DMS53 (cell line): ENCODE results near the gene FAM135A.
"Not testable (repeated sequence)": the region's sequence is repeated elsewhere in the genome, so short reads cannot be mapped to it uniquely, and the experiment has no call there.

Experiments used
- DNase-seq: peaks from one replicate; lab custom pipeline; 2025; lab: John Stamatoyannopoulos, UW

Gene FAM135A

DNA sequence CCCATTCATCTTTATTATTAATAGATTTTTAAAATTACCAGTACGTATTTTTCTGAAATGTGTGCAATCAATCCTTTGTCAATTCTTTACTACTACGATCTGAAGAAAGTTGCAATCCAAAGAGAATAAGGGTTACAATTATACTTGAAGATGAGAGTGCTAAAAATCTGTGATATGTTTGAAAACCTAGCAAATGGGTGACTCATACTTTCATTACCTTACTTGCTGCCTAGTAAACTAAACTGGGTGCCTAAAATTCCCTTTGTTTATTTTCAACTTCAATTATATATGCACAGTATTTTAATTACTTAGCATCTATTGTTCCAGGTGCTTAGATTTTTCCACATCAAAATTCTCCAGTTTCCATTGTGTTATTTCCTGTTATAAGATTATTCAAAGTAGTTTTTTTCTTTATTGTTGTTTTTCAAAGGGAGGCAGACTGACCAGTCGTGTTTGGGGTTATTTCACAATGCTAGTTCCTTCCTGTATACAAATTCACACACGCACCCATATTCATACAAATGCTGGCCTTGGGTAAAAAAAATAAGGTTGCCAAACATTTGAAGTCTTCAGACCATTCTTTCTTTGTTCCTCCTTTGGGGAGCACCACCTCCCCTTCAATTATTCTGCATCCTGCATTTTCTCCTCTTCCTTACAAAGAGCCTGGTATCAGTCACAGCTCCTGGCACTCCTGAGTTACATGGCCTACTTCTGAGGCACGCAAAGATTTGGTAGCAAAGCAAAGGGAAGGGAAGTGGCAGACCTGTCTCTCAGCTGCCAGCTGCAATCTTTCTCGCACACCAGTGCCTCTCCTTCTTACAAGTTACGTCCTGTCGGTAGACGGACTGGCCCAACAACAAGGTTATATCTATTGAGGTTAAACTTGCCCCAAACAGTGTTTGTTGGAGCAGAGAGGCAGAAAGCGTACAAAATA lies 16.2 kb upstream of the FAM135A start:
- peak; percentile 64 for DNase-seq

DNA sequence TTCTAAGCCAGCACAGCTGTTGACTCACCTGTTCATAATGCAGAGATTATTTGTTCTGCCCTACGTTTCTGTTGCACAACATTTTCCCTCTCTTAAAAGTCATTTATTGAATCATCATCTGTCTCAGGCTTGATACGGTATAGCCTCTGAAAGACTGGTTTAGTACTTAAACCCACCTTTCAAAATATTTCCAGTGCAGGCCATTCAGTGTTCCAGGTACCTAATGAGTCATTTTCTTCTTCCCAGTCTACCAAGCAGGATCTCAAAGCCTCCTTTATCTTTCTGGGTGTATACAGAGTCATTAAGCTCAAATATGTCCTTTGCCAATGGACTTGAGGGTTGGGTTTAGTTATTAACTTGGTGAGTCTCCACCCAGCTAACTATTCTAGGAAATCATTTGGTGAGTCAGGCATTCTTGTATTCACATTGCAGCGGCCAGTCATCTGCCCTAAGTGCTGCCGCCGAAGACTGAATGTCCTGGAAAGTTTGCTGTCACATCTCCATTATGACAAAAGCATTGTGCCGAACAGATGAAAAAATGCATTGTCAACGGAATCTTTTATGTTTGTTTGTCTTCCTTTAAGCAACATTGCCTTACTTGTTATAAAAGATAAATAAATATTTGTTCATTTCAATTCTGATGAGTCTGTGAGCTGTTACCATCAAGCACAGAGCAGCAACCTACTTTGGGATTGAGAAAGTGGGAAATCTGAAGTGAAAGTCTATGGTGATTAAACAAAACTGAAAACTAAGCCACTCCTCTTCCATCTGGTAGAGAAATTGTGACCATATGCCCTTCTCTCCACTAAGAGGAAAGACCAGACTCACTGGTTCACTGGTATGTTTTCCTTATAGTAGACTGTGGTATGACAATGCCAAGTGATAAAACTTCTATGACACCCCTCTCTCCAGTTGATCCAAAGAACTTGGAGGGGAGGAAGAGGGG lies 14.3 kb upstream of the FAM135A start:
- DNase-seq = peak; percentile 92

DNA sequence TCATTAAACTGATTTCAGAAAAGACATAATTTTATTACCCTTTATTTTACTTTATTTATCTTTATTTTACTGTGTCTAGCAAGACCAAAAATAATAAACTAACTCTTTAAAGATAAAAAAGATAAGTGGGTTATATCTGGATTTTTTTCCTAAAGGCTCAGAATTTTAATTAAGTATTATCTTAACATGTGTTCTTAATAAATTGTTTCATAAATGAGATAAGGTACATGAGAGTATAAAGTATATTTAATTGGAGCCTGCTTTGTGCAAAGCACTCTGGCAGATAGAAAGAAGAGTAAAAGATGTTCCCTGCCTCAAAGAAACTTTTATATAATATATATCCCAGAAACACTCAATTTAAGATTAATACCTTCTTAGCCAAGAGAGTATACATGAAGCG lies 8.7 kb upstream of the FAM135A start:
- no peak for DNase-seq

DNA sequence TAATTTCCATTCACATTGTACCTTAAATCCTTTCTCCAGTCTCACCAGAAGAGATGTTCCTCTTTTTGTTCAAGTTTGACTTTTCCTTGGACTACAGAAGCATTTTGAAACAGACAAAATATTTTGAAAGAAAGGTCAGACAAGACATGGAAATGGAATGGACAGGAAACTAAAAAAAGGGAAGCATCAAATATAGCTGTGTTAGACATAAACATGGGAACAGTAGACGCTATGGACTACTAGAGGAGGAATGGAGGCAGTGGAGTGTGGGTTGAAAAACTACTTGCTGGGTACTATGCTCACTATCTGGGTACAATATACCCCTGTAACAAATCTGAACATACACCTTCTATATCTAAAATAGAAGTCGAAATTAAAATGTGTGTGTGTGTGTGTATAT lies 4.1 kb upstream of the FAM135A start:
- DNase-seq = no peak

DNA sequence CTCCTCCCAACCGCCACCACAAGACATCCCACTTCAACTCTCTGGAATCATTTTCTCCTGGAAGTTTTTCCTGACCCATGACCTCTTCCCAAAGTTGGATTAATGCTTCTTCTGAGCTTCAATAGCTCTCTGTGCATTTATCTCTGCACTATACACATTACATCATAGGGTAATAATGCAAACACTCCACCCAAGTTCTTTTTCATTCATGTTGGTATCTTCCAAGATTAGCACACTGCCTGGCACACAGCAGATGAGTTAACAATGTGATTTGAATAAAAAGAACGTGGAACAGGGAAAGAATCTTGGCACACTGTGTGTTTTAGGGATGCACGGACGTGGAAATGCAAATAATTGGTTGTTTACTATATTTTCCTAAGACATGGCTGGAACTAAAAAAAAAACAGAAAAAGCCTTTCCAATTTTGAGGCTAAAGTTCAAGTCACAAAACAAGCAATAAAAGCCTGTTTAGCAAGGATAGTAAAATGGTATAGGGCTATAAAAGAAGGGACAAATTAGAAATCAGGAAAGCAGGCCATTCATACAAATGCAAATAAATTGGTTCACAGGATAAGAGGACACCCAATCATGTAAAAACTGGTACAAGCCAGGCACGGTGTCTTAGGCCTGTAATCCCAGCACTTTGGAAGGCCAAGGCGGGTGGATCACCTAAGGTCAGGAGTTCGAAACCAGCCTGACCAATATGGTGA lies 1.6 kb upstream of the FAM135A start:
- DNase-seq = peak; percentile 13

DNA sequence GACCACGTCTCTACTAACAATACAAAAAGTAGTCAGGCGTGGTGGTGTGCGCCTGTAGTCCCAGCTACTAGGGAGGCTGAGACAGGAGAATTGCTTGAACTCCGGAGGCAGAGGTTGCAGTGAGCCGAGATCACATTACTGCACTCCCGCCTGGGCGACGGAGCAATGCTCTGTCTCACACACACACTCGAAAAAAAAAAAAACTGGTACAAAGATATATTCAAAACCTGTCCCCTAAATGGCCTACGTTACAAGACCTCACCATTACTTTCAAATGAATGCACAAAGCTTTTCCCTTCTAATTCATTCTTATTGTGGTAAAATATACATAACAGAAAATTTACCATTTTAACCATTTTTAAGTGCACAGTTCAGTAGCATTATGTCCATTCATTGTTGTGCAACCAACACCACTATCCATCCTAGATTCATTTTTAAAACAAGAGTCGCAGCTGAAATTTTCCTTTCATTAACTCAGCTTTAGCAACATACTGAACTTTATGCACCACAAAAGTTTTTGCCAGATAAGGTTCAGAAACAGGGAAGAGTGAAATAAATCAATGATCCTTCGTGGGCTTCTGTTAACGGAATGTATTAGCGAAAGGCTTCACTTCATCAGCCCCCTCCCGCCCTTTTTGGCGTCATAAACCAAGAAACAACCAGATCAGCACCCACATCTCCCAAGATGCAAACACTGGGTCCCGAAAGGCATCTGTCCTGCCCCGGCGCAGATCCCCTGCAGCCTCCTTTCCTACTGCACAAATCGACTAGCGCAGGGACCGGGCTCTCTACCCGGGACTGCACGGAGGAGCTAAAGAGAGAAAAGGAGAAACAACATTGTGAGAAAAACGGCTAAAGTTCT lies 825 bp upstream of the FAM135A start:
- peak; percentile 22 for DNase-seq

DNA sequence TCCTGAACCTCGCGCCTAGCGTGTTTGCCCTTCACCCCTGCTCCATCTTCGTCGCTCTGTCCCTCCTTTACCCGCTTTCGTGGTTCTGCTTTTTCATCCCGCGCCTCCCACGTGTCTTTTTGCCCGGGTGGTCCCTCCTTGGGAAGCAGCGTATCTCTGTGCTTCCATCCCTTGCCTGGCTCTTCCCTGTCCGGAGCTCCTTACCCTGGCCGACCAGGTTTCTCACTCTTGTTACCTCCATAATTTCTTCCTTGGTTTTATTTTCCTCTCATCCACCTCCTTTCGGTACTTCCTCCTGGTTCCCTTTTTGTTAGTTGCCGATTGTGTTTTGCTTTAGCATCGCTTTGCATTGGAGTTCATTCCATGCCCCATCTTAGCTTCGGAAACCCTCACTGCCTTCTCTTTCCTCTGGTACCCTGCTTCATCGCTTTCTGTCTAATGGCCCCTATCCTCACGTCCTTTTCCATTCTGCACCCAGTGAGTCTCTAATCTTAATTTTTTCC lies 735 bp downstream of the FAM135A start:
- DNase-seq = peak; percentile 68

DNA sequence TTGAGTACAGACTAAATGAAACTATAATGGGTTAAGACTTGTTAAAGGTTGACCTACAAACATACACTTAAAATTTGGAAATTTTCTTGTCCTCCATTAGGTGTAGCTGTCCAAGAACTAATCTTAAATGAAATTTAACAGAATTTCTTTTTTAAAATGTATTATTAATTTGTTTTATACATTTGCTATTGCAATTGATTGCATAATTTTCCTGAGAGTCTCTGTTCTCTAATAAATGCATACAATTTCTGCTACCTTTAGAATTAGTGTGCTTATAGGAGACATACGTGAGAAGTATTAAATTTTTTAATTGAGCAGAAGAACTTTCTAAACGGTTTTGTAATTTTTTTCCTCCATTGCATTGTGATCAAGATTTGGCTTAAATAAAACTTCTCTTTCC lies 1.5 kb downstream of the FAM135A start:
- DNase-seq = no peak

DNA sequence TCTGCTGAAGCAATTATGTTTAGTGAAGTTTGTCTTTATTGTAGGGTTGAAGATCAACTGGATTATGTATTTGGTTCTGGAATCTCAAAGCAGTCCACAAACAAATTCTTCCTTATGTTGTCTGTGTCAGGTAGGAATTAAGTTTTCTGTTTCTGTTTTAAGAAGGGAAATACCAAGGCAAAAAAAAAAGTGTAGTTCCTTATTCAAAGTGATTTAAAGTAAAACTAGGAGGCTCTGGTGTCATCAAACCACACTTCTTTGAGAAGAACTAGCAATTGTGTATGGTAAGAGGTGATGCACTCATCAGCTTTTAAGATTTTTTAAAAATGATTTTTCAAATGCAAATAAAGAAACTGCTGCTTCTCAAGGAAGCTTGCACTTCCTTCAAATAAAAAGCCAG lies 1.9 kb downstream of the FAM135A start:
- no peak for DNase-seq

DNA sequence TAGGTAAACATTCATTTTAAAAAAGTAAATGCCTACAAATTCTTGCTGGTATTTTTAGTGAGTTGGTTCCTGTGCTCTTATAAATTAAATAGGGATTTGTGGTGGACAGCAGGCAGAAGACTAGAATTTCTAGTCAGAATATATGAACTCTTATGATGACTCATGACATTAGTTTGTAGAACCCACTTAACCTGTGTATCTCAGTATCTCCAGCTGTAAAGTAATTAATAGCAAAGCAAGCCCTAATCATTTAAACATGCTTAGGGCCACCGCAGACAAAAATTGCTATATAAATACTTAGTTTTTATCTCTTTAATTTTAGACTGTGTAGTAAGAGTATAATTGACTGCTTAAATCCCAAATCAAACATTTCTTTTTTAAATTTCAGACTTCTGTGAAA lies 2.4 kb downstream of the FAM135A start:
- DNase-seq = peak; percentile 34

DNA sequence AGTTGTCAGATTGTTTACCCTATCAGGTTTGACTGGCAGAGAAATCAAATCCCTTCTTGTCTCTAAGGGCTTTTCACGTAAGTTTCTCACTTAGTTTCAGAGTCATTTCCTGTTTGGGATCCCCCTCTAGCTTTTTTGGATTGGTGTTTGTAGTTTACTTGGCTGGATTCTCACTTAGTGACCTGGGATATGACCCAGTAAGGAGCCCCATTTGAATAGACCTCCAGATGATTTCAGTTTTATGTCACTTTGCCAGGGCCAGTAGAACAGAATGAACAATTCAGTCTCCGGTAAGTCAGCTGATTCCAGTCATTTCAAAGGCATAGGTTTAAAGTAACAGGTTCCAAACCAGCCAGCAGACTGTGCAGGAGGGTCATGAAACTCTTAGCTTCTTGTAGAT lies 8.2 kb downstream of the FAM135A start:
- DNase-seq = no peak

DNA sequence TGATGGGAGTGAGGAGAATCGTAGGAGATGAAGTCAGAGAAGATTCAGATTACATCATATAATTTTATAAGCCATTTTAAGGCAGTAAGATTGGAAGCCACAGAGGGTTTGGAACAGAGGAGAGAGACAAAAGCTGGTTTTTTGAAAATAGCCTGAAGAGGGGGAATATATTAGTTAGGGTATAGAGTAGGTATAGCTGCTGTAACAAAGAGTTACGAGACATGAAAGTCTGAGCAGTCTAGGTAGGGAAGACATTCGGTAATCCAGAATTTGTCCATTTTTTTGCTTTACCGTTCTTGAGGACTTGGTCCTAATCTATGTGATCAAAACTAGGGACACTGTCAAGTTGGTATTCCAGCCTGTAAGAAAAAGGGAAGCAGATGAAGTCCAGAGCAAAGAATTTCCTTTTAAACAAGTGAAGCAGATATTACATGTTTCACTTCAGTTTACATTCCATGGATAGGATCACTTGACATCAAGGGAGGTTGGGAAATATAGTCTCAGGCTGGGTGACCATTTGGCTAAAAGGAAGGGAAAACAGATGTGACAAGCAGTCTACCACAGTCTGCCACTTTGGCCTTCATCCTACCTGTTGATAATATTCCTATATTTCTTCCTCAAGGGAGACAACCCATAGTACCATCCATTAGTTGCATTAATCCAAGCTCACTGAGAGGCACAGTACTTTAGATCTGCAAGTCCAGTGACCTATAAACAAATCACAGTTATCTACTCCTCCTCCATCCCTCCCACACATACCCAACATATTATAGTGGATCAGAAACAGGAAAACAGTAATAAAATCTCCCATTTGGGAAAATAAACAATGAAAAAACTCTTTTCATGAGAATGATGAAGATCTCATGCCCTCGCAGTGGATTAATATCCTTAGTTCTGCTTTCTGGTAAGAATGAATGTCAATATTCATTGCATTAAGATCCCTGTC lies 10.2 kb downstream of the FAM135A start:
- DNase-seq = no peak

DNA sequence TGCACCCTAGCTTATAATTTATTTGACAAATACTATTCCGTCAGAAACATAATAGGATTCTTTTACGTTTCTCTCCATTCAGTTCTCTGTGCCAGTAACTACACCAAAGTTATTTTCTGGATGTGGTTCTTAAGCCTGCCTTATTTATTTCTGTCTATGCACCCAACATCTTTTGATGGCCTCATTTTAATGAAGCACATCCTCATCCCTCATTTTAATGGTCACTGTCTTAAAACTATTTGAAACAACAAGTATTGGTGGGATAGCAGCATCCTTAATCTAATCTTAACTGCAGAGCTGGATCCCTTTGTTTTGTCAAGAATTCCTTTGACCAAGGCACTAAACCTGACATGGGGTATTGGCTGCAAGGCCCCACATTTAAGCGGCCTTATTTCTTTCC lies 11.0 kb downstream of the FAM135A start:
- DNase-seq = no peak

DNA sequence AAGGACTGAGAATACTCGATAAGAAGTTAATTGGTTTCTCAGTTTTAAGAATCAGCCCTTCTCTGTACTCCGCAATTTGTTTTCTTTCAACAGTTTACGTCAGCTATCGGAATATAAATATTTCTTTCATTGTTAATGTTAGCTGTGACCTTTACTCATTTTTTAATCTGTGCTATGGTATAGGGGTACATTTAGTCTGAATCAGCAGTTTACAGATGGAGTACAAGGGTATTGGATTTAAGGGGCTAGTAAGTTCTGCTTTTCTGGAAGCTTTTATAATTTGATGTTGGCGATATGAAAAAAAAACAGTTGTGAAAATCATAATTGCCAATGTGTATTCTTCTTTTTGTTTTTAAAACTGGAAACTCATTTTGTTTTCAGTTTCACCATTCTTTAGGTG lies 23.0 kb downstream of the FAM135A start:
- DNase-seq = no peak

DNA sequence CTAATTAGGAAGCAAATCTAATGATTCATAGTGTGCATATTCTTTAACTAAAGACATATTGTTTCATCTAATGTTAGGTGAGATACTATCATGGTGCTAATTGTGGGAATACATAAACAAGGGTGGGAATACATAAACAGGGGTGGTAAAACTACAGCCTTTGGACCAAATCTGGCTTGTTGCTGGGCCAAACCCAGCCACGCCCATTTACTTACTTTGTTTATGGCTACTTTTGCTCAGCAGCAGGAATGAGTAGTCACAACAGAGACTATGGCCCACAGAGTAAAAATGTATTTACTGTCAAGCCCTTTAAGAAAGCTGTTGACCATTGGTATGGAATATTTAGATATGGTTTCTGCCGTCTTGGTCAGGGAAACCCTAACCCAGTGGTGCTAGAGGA lies 31.7 kb downstream of the FAM135A start:
- DNase-seq = no peak

DNA sequence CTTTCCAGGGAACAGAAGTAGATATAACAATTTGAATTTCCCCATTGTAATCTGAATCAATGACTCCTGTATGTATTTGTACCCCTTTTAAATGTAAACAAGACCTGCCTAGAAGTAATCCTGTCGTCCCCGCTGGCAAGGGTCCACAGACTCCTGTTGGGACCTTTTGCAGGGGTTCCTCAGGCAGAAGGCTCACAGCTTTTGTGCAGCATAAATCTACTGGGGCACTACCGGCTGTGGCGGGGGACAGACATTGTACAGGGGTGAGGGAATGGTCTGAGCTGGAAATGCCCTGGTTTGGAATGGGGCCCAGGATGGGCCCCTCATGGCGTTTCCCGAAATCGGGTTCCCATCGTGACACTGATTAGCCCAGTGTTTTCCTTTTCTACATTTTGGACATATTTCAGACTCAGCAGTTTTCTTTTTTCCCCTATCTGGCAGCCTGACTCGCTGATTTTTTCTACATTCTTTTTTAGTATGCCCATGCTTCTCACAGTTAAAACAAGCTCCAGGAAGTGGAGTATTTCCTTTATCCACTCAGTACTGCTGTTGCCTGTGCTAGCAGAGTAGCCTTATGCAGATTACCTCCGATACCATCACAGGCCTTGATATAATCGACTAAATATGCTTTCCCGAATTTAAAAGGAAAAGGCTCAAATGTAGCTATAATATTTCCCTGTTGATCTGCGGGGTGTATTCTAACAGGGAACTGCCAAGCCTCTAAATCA lies 34.2 kb downstream of the FAM135A start:
- not testable (repeated sequence) for DNase-seq

DNA sequence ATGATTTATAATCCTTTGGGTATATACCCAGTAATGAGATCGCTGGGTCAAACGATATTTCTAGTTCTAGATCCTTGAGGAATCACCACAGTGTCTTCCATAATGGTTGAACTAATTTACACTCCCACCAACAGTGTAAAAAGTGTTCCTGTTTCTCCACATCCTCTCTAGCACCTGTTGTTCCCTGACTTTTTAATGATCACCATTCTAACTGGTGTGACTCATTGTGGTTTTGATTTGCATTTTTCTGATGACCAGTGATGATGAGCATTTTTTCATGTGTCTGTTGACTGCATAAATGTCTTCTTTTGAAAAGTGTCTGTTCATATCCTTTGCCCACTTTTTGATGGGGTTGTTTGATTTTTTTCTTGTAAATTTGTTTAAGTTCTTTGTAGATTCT lies 40.6 kb downstream of the FAM135A start:
- not testable (repeated sequence) for DNase-seq

DNA sequence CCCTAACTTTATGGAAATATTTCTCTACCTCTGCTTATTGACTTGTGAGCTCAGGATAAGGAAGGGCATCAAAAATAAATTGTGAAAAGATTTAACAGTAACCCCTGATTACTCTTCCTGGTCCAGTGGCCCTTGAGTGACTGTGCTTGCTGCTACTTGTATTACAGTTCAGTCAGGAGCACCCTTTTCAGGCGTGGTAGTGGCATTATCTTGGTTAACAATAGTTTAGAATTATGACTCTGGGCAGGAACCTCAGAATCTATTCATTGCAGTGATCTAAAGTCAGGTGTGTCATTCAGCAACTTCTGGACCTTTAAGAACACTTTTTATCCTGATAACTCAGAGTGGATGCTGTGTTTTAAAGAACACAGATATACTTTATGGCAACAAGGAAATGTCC lies 43.4 kb downstream of the FAM135A start:
- no peak for DNase-seq

DNA sequence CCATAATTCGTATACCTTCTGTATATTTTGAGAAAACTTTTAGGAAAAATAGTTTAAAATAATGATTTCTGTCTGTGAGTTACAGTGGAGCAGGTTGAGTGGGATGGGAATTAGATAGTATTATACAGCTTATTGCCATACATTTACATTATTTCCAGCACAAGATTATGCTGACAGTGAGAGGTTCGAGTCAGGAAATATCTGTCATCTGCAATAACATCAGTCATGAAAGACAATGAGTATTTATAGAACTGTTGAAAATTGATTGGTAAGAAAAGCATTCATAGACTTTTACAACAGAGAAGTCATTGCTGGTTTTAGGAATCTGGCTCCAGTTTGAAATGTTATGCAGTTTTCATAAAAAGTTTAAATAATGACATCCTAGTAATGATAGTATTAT lies 45.9 kb downstream of the FAM135A start:
- DNase-seq = no peak
